H9 (cell line): ENCODE data around the gene CCDC158. TPM values are rescaled to one million over a fixed set of nuclear protein-coding genes. Genes with fewer than 3 reads are reported as not detected.
"Not testable (repeated sequence)": the region's sequence is repeated elsewhere in the genome, so short reads cannot be mapped to it uniquely, and the experiment has no call there.

Experiments used
- DNase-seq: peaks from one replicate; pipeline ENCODE4 v3.0.0-alpha.2; 2017
- H2AFZ ChIP-seq: one replicate; pipeline ENCODE4 v1.6.1; 2013; ENCODE audit warnings: mild to moderate bottlenecking, low read length, control low read depth, moderate library complexity
- H2AK5ac ChIP-seq: 2 replicates; pipeline ENCODE4 v1.6.1; 2013; ENCODE audit warnings: low read length, control low read depth, mixed read lengths; ENCODE audit not compliant: insufficient read length
- H2BK120ac ChIP-seq: one replicate; pipeline ENCODE4 v1.6.1; 2013; ENCODE audit warnings: low read depth, mild to moderate bottlenecking, low read length, control low read depth, inconsistent platforms; ENCODE audit not compliant: poor library complexity, severe bottlenecking
- H2BK12ac ChIP-seq: 2 replicates; pipeline ENCODE4 v1.6.1; 2013; ENCODE audit warnings: low read length, control low read depth, mixed read lengths, low read depth; ENCODE audit not compliant: insufficient read length
- H2BK15ac ChIP-seq: 2 replicates; pipeline ENCODE4 v1.6.1; 2013; ENCODE audit warnings: low read depth, low read length, control low read depth
- H2BK20ac ChIP-seq: one replicate; pipeline ENCODE4 v1.6.1; 2013; ENCODE audit warnings: low read depth, mild to moderate bottlenecking, low read length, control low read depth, inconsistent platforms; ENCODE audit not compliant: poor library complexity, severe bottlenecking
- H2BK5ac ChIP-seq: 2 replicates; pipeline ENCODE4 v1.6.1; 2013; ENCODE audit warnings: low read length, control low read depth, mixed read lengths; ENCODE audit not compliant: insufficient read length
- H3K14ac ChIP-seq: 2 replicates; pipeline ENCODE4 v1.6.1; 2013; ENCODE audit warnings: low read length, control low read depth; ENCODE audit not compliant: insufficient read depth
- H3K18ac ChIP-seq: 2 replicates; pipeline ENCODE4 v1.6.1; 2013; ENCODE audit warnings: low read depth, mild to moderate bottlenecking, mixed read lengths, low read length, control low read depth; ENCODE audit not compliant: insufficient read length
- H3K23ac ChIP-seq: 2 replicates; pipeline ENCODE4 v1.6.1; 2013; ENCODE audit warnings: low read length, control low read depth, mixed read lengths, low read depth; ENCODE audit not compliant: insufficient read length
- H3K23me2 ChIP-seq: 2 replicates; pipeline ENCODE4 v1.6.1; 2013; ENCODE audit warnings: low read depth, mild to moderate bottlenecking, mixed read lengths, low read length, control low read depth; ENCODE audit not compliant: insufficient read length, poor library complexity, severe bottlenecking
- H3K27ac ChIP-seq: 2 replicates; pipeline ENCODE4 v1.5.1; 2013; ENCODE audit warnings: low read length, control low read depth, mixed read lengths, low read depth; ENCODE audit not compliant: insufficient read length
- H3K27me3 ChIP-seq: 2 replicates; pipeline ENCODE4 v1.6.1; 2013; ENCODE audit warnings: low read length, control low read depth, inconsistent platforms; ENCODE audit not compliant: insufficient read depth
- H3K4ac ChIP-seq: 2 replicates; pipeline ENCODE4 v1.6.1; 2013; ENCODE audit warnings: low read depth, mild to moderate bottlenecking, control low read depth, inconsistent platforms, low read length, moderate library complexity
- H3K4me1 ChIP-seq: 2 replicates; pipeline ENCODE4 v1.6.1; 2013; ENCODE audit warnings: low read length, control low read depth, inconsistent platforms; ENCODE audit not compliant: insufficient read depth
- H3K4me2 ChIP-seq: 2 replicates; pipeline ENCODE4 v1.6.1; 2013; ENCODE audit warnings: low read length, control low read depth, mixed read lengths; ENCODE audit not compliant: insufficient read length, insufficient read depth
- H3K56ac ChIP-seq: 2 replicates; pipeline ENCODE4 v1.6.1; 2013; ENCODE audit warnings: low read depth, mild to moderate bottlenecking, mixed read lengths, low read length, control low read depth; ENCODE audit not compliant: insufficient read length
- H3K79me1 ChIP-seq: 2 replicates; pipeline ENCODE4 v1.6.1; 2013; ENCODE audit warnings: low read depth, mild to moderate bottlenecking, moderate library complexity, low read length, control low read depth, inconsistent platforms; ENCODE audit not compliant: insufficient read depth, poor library complexity, severe bottlenecking
- H3K79me2 ChIP-seq: 2 replicates; pipeline ENCODE4 v1.6.1; 2013; ENCODE audit warnings: low read length, control low read depth, inconsistent platforms; ENCODE audit not compliant: insufficient read depth
- H3K9ac ChIP-seq: 2 replicates; pipeline ENCODE4 v1.6.1; 2013; ENCODE audit warnings: low read length, control low read depth, mixed read lengths; ENCODE audit not compliant: insufficient read length; ENCODE audit errors: extremely low read depth
- H3K9me3 ChIP-seq: one replicate; pipeline ENCODE4 v1.6.1; 2013; ENCODE audit warnings: low read depth, low read length, inconsistent platforms; ENCODE audit not compliant: control insufficient read depth
- H3T11ph ChIP-seq: one replicate; pipeline ENCODE4 v1.6.1; 2013; ENCODE audit warnings: mild to moderate bottlenecking, low read length, control low read depth, inconsistent platforms
- H4K20me1 ChIP-seq: one replicate; pipeline ENCODE4 v1.6.1; 2013; ENCODE audit not compliant: control insufficient read depth, insufficient read length, insufficient read depth
- H4K5ac ChIP-seq: 2 replicates; pipeline ENCODE4 v1.6.1; 2013; ENCODE audit warnings: low read depth, mild to moderate bottlenecking, mixed read lengths, low read length, control low read depth; ENCODE audit not compliant: insufficient read length
- H4K8ac ChIP-seq: replicated peaks from 2 replicates; pipeline ENCODE4 v1.6.1; 2013; ENCODE audit warnings: low read length, control low read depth, mixed read lengths, low read depth; ENCODE audit not compliant: insufficient read length
- H4K91ac ChIP-seq: 2 replicates; pipeline ENCODE4 v1.6.1; 2013; ENCODE audit warnings: low read depth, mild to moderate bottlenecking, moderate library complexity, mixed read lengths, low read length, control low read depth; ENCODE audit not compliant: insufficient read length
- H3K27ac Mint-ChIP-seq, 3 experiments: 2 replicates in 2 of 3; 3 replicates in 1 of 3; pipeline ENCODE4 v1.8.0; 2020 to 2021; ENCODE audit warnings: mixed read lengths in 3 of 3, mild to moderate bottlenecking in 1 of 3, moderate library complexity in 1 of 3
- H3K27me3 Mint-ChIP-seq: 2 replicates; pipeline ENCODE4 v1.8.0; 2021; ENCODE audit warnings: low read depth, mild to moderate bottlenecking, moderate library complexity, mixed read lengths
- H3K36me3 Mint-ChIP-seq, 3 experiments: 2 replicates in 2 of 3; 3 replicates in 1 of 3; pipeline ENCODE4 v1.8.0; 2020 to 2021; ENCODE audit warnings: low read depth in 3 of 3, mixed read lengths in 3 of 3; ENCODE audit not compliant: insufficient read depth in 1 of 3
- H3K4me1 Mint-ChIP-seq, 2 experiments: 2 replicates each; pipeline ENCODE4 v1.8.0; 2020; ENCODE audit warnings: mixed read lengths in 2 of 2
- H3K4me3 Mint-ChIP-seq, 2 experiments: 2 replicates in 1 of 2; 3 replicates in 1 of 2; pipeline ENCODE4 v1.8.0; 2020 to 2021; ENCODE audit warnings: mild to moderate bottlenecking in 2 of 2, mixed read lengths in 2 of 2, moderate library complexity in 1 of 2
- H3K9me3 Mint-ChIP-seq, 2 experiments: 2 replicates in 1 of 2; 3 replicates in 1 of 2; pipeline ENCODE4 v1.8.0; 2020; ENCODE audit warnings: mild to moderate bottlenecking in 2 of 2, mixed read lengths in 2 of 2, moderate library complexity in 1 of 2
- CTCF ChIP-seq: fragments of 200-600 bp; sonication (generic); conservative IDR thresholded peaks from 3 replicates; pipeline ENCODE4 v1.8.0; 2021; ENCODE audit warnings: antibody characterized with exemption, mild to moderate bottlenecking
- WGBS: extraction: QIAGEN DNeasy Blood & Tissue Kit; methylation state at CpG from one replicate; pipeline ENCODE4 v1.1.7; 2013; ENCODE audit warnings: missing lambda C conversion rate, low lambda C conversion rate, mixed read lengths; ENCODE audit not compliant: insufficient read length; ENCODE audit errors: extremely low coverage; 5-methylcytosine and 5-hydroxymethylcytosine counted together
- total RNA-seq: library from RNA; stranded (reverse); gene quantifications from 2 replicates; pipeline ENCODE4 v1.2.1, GENCODE V29; 2021

CCDC158 gene
- total RNA-seq, 1 experiment from 2014 or later, result not detected

- H3K9me3 Mint-ChIP-seq, result peaks cover 6 to 15% of the 10 kb centered on the region in 2 experiments; a peak in 4 of 5 replicates
- H4K8ac ChIP-seq, result no peak overlapping the region
- no peak overlapping the region for H2BK120ac ChIP-seq
- DNase-seq, result no peak
- H2BK15ac ChIP-seq, result no peak overlapping the region
- H3K79me1 ChIP-seq, result no peaks in the 10 kb centered on the region
- no CpG with 5 or more reads among the region's 3 CpGs for WGBS
- H3K9ac ChIP-seq, result no peak overlapping the region
- H3K18ac ChIP-seq, result no peak overlapping the region
- no peak overlapping the region for H2AK5ac ChIP-seq
- no peak overlapping the region for H4K91ac ChIP-seq
- H3K27ac Mint-ChIP-seq, result no peak overlapping the region
- no peak overlapping the region for H2BK12ac ChIP-seq
- no peaks in the 10 kb centered on the region for H3K4me1 ChIP-seq
- no peak overlapping the region for H3K23ac ChIP-seq
- no peaks in the 10 kb centered on the region for H3K4me1 Mint-ChIP-seq
- H2BK20ac ChIP-seq, result no peak overlapping the region
- no peak overlapping the region for H3K14ac ChIP-seq
- no peak overlapping the region for H3K4ac ChIP-seq
- H2BK5ac ChIP-seq, result no peak overlapping the region
- no peak overlapping the region for H3K56ac ChIP-seq
- H3T11ph ChIP-seq, result no peak overlapping the region
- H2AFZ ChIP-seq, result no peak overlapping the region
- no peaks in the 10 kb centered on the region for H3K27me3 ChIP-seq
- H3K23me2 ChIP-seq, result no peaks in the 10 kb centered on the region
- no peak overlapping the region for H4K5ac ChIP-seq
- no peak for TF ChIP-seq CTCF
- H4K20me1 ChIP-seq, result no peaks in the 10 kb centered on the region
- H3K9me3 ChIP-seq, result peaks cover 4% of the 10 kb centered on the region
- H3K4me2 ChIP-seq, result no peak overlapping the region
- H3K27ac ChIP-seq, result no peak overlapping the region
- peaks cover 5% of the 10 kb centered on the region for H3K27me3 Mint-ChIP-seq
- no peak overlapping the region for H3K4me3 Mint-ChIP-seq
- peaks cover 0 to 5% (median 0%) of the 10 kb centered on the region in 3 experiments; a peak in 2 of 7 replicates for H3K36me3 Mint-ChIP-seq
- no peaks in the 10 kb centered on the region for H3K79me2 ChIP-seq
Observed at GRCh38 chr4:76292730-76293129, 128.2 kb downstream of the CCDC158 start.

- H4K91ac ChIP-seq, H3K9ac ChIP-seq, H3K4me1 ChIP-seq, H3K4me1 Mint-ChIP-seq, H3K14ac ChIP-seq, H3K23ac ChIP-seq, H3K27ac Mint-ChIP-seq, H3K9me3 ChIP-seq, H3K4me2 ChIP-seq, H3K56ac ChIP-seq, H2AK5ac ChIP-seq, H2AFZ ChIP-seq, H3K4me3 Mint-ChIP-seq, H3T11ph ChIP-seq, H3K79me2 ChIP-seq, H2BK20ac ChIP-seq, H3K23me2 ChIP-seq, H4K8ac ChIP-seq, H3K27me3 ChIP-seq, H3K4ac ChIP-seq, H4K20me1 ChIP-seq, H2BK15ac ChIP-seq, H2BK120ac ChIP-seq, H2BK12ac ChIP-seq, H3K36me3 Mint-ChIP-seq, H3K18ac ChIP-seq, H3K27ac ChIP-seq, H4K5ac ChIP-seq, DNase-seq, H2BK5ac ChIP-seq, H3K79me1 ChIP-seq: not testable (repeated sequence)
- no CpG with 5 or more reads among the region's 3 CpGs for WGBS
- Mint-ChIP-seq H3K27me3 (peaks cover 12% of the 10 kb centered on the region), H3K9me3 (peaks cover 3 to 10% of the 10 kb centered on the region in 2 experiments; a peak in 4 of 5 replicates)
Observed at GRCh38 chr4:76287811-76288210, 133.1 kb downstream of the CCDC158 start.
